GM19099 (cell line): ENCODE results near the gene TUBGCP6.

Experiments
- POLR2A ChIP-seq: IDR thresholded peaks from 3 replicates; pipeline ENCODE4 v1.6.1; 2011; ENCODE audit warnings: low read depth; ENCODE audit not compliant: insufficient read length; ENCODE audit errors: extremely low read depth

Gene TUBGCP6

DNA sequence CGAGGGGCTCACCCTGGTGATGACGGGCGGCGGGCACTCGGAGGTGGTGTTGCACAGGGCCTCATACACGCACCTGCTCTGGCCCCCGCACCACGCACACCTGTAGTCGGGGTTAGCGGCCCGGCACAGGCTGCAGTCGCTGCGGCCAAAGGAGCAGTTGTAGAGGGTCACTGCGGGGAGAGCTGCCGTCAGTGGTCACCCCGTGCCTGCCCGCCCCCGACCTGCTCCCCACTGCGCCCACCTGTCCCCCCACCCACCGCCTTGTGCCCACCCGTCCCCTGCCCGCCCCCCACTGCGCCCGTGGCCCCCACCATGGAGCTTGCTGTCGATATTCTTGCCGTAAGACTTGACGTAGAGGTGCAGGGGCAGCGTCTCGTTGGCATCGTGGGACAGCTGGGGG lies 39.0 kb upstream of the TUBGCP6 start:
- no peak for TF ChIP-seq POLR2A

DNA sequence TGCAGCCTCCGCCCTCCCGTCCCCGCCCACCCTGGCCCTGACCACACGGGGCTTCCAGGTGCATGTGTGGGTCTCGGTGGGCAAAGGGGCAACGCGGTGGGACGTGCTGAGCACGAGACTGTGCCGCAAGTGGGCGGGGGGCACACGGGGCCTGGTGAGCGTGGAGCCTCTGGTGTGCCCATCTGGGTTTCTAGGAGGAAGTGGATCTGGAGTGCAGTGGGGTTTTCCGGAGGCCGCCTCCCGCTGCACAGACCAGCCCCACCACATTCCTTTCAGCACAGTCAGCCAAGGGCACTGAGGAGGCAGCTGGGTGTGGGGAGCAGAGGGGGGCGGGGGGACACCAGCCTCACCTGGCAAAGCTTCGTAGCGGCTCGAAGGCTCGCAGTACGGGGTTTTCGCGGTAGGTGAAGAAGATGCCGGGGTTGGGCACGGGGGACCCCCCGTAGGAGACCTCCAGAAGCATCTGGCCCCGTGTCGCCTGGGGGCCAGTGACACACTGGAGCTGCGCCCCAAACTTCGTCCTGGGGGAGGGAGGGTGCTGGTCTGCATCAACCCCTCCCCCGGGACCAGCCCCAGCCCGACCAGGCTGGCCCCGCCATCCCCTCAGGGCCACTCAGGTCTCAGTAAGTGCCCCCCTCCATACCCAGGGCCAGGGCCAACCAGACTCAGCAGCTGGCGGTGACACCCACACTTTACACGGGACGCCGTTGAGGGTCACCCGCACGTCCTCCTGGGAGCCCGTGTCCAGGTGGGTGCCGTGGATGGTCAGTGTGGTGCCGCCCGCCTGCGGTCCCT lies 37.7 kb upstream of the TUBGCP6 start:
- TF ChIP-seq POLR2A: no peak

- TF ChIP-seq POLR2A: no peak
Measured at GRCh38 chr22:50281957-50282356, 37.1 kb upstream of the TUBGCP6 start.

- no peak for TF ChIP-seq POLR2A
Measured at GRCh38 chr22:50281384-50281760, 36.5 kb upstream of the TUBGCP6 start.

DNA sequence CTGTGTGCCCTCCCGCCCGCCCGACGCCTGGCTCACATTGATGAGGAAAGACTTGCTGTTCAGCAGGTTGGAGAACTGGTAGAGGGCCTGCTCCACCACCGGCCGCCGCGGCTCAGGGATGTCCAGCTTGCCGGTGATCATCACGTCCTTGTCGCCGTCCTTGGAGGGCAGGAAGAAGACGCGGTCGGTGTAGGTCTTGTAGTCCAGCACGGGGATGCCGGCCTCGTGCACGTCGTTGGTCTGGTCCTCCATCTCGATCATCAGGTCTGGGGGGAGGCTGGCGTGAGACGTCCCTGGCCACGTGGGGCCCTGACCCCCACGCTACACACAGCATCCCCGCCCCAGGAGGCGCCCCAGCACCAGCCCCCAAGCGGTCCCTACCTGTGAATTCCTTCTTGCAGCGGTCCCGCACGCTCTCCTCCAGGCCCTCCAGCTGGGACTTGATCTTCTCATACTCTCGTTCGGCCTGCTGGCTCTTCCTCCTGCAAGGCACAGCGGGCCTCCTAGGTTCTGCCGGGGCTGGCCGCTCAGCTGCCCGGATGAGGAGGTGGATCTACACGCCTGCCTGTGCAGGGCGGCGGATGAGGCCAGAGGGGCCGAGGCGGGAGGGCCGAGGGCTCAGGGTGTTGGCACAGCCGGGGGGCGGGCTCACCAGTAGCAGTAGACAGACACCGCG lies 36.0 kb upstream of the TUBGCP6 start:
- TF ChIP-seq POLR2A: no peak

GRCh38 chr22:50280022-50280707 lies 35.3 kb upstream of the TUBGCP6 start:
- TF ChIP-seq POLR2A: no peak

- TF ChIP-seq POLR2A: no peak
Measured at GRCh38 chr22:50278956-50279619, 34.3 kb upstream of the TUBGCP6 start.

DNA sequence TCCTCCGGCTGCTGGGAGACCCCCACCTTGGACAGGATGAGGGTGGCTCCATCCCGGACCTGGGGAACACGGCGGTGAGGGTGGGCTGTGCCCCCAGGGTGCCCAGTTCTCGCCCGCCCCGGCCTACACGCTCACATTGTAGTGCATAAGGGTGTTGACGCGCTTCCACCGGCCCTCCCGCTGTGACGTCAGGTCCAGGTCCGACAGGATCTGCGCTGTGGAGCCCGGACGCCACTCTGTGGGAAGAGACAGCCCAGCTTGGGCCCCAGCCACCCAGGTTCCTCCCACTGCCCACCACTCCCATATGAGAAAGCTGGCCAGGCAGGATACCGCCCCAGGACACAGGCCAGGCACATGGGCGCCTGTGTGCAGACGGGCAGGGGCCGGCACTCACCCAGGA lies 33.6 kb upstream of the TUBGCP6 start:
- no peak for TF ChIP-seq POLR2A

GRCh38 chr22:50277761-50278160 lies 32.9 kb upstream of the TUBGCP6 start:
- no peak for TF ChIP-seq POLR2A

DNA sequence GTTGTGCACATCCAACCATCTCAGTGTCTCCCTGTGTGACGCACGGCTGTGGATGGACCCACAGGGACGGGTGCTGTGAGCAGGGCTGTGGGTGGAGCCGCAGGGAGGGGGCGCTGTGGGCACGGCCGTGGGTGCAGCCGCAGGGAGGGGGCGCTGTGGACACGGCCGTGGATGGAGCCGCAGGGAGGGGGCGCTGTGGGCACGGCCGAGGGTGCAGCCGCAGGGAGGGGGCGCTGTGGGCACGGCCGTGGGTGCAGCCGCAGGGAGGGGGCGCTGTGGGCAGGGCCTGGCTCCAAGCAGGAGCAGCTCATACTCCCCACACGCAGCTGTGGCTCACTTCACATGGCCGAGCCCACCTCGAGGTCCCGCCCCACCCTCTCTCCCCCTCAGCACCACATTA lies 31.3 kb upstream of the TUBGCP6 start:
- no peak for TF ChIP-seq POLR2A

- no peak for TF ChIP-seq POLR2A
Measured at GRCh38 chr22:50275181-50276055, 30.6 kb upstream of the TUBGCP6 start.

GRCh38 chr22:50274771-50275170 lies 29.9 kb upstream of the TUBGCP6 start:
- no peak for TF ChIP-seq POLR2A

- TF ChIP-seq POLR2A: no peak
Measured at GRCh38 chr22:50274311-50274710, 29.5 kb upstream of the TUBGCP6 start.

DNA sequence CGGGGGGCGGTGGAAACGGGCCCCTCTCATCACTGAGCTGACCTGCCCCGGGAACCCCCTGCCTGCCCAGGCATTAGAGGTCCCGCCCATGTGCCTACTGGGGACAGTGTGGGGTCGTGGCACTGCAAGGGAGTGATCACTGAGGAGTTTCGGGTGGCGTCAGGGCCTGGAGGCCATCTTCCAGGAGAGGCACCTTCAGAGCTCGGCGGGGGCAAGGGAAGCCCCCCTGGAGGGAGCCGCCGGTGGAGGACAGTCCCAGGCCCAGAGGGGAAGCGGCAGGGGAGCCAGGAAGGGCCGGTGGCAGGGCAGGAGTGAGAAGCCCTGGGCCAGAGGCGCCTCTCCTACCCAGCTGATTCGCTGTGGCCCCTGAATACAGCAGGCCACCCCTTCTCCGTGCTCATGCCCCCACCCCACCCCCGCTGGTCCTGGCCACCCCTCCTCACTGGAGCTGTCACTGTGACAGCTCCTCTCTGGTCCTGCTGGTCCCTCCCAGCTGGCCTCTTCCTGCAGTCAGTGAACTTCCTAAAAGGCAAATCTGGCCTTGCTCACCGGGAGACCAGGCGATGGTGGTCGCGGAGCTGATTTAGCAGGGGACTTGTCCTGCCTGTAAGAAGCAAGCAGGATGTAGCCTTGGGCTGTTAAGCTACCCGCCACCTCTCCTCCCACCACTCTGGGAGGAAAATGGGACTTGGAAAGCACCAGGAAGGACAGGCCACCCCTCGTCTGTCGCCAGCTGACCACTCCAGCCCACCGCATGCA lies 27.4 kb upstream of the TUBGCP6 start:
- no peak for TF ChIP-seq POLR2A
